WERI-Rb-1 (cell line): ENCODE data around the gene NPY4R2.
"Not testable (repeated sequence)": the region's sequence is repeated elsewhere in the genome, so short reads cannot be mapped to it uniquely, and the experiment has no call there.

Source experiments
- DNase-seq: peaks from one replicate; pipeline ENCODE4 v3.0.0-alpha.2; 2020
- H3K27ac ChIP-seq: fragments of 250-450 bp; sonication (Bioruptor Pico); 2 replicates; pipeline ENCODE4 v1.5.1; 2020; ENCODE audit warnings: mild to moderate bottlenecking, moderate library complexity
- H3K27me3 ChIP-seq: fragments of 250-450 bp; sonication (Bioruptor Pico); 2 replicates; pipeline ENCODE4 v1.5.1; 2021; ENCODE audit warnings: mild to moderate bottlenecking, low read depth, moderate library complexity; ENCODE audit not compliant: insufficient read depth, severe bottlenecking
- H3K36me3 ChIP-seq: fragments of 250-450 bp; sonication (Bioruptor Pico); 2 replicates; pipeline ENCODE4 v1.5.1; 2020; ENCODE audit warnings: mild to moderate bottlenecking, moderate library complexity
- H3K4me3 ChIP-seq: 2 replicates; pipeline ENCODE4 v1.5.1; 2011; ENCODE audit warnings: low read depth, mild to moderate bottlenecking, control low read depth, low read length
- H3K9me3 ChIP-seq: fragments of 250-450 bp; sonication (Bioruptor Pico); 2 replicates; pipeline ENCODE4 v1.5.1; 2021; ENCODE audit warnings: mild to moderate bottlenecking, moderate library complexity; ENCODE audit not compliant: severe bottlenecking

NPY4R2 gene

GRCh38 chr10:47918475-47918874 lies at the start of gene NPY4R2:
NPY4R2 (plus strand) TSS chr10:47918662; CDS start chr10:47921988, 3,326 bp downstream.
- not testable (repeated sequence) for H3K27ac ChIP-seq, H3K9me3 ChIP-seq, H3K4me3 ChIP-seq, H3K27me3 ChIP-seq, DNase-seq, H3K36me3 ChIP-seq

- H3K4me3 ChIP-seq, H3K9me3 ChIP-seq, H3K27ac ChIP-seq, DNase-seq, H3K36me3 ChIP-seq, H3K27me3 ChIP-seq: not testable (repeated sequence)
Measured at GRCh38 chr10:47870887-47871286, 47.6 kb upstream of the NPY4R2 start.

- H3K27me3 ChIP-seq, DNase-seq, H3K36me3 ChIP-seq, H3K9me3 ChIP-seq, H3K27ac ChIP-seq, H3K4me3 ChIP-seq: not testable (repeated sequence)
Measured at GRCh38 chr10:47871485-47872180, 46.8 kb upstream of the NPY4R2 start.

- not testable (repeated sequence) for H3K36me3 ChIP-seq, H3K27me3 ChIP-seq, DNase-seq, H3K27ac ChIP-seq, H3K4me3 ChIP-seq, H3K9me3 ChIP-seq
Measured at GRCh38 chr10:47872236-47872635, 46.2 kb upstream of the NPY4R2 start.

GRCh38 chr10:47884239-47884638 lies 34.2 kb upstream of the NPY4R2 start:
- DNase-seq, H3K36me3 ChIP-seq, H3K27ac ChIP-seq, H3K4me3 ChIP-seq, H3K27me3 ChIP-seq, H3K9me3 ChIP-seq: not testable (repeated sequence)

GRCh38 chr10:47884934-47885333 lies 33.5 kb upstream of the NPY4R2 start:
- H3K36me3 ChIP-seq, DNase-seq, H3K4me3 ChIP-seq, H3K27me3 ChIP-seq, H3K27ac ChIP-seq, H3K9me3 ChIP-seq: not testable (repeated sequence)

GRCh38 chr10:47886356-47886755 lies 32.1 kb upstream of the NPY4R2 start:
- H3K9me3 ChIP-seq, H3K36me3 ChIP-seq, DNase-seq, H3K27me3 ChIP-seq, H3K27ac ChIP-seq, H3K4me3 ChIP-seq: not testable (repeated sequence)

GRCh38 chr10:47886827-47887226 lies 31.6 kb upstream of the NPY4R2 start:
- H3K27ac ChIP-seq, H3K36me3 ChIP-seq, H3K27me3 ChIP-seq, DNase-seq, H3K4me3 ChIP-seq, H3K9me3 ChIP-seq: not testable (repeated sequence)

GRCh38 chr10:47890737-47891136 lies 27.7 kb upstream of the NPY4R2 start:
- not testable (repeated sequence) for DNase-seq, H3K36me3 ChIP-seq, H3K27me3 ChIP-seq, H3K27ac ChIP-seq, H3K9me3 ChIP-seq, H3K4me3 ChIP-seq

- not testable (repeated sequence) for H3K27ac ChIP-seq
Measured at GRCh38 chr10:47892494-47893261, 25.8 kb upstream of the NPY4R2 start.

GRCh38 chr10:47894571-47894970 lies 23.9 kb upstream of the NPY4R2 start:
- not testable (repeated sequence) for H3K4me3 ChIP-seq, H3K27ac ChIP-seq, H3K27me3 ChIP-seq, DNase-seq, H3K36me3 ChIP-seq, H3K9me3 ChIP-seq

More at GRCh38 chr10:47892494-47893261, 25.8 kb upstream of the NPY4R2 start:
- DNase-seq, H3K9me3 ChIP-seq, H3K36me3 ChIP-seq, H3K4me3 ChIP-seq, H3K27me3 ChIP-seq: not testable (repeated sequence)

- not testable (repeated sequence) for H3K27ac ChIP-seq, H3K4me3 ChIP-seq, DNase-seq, H3K36me3 ChIP-seq, H3K27me3 ChIP-seq, H3K9me3 ChIP-seq
Measured at GRCh38 chr10:47897813-47898212, 20.6 kb upstream of the NPY4R2 start.

GRCh38 chr10:47909333-47909732 lies 9.1 kb upstream of the NPY4R2 start:
- H3K27me3 ChIP-seq, H3K36me3 ChIP-seq, H3K9me3 ChIP-seq, H3K4me3 ChIP-seq, H3K27ac ChIP-seq, DNase-seq: not testable (repeated sequence)

GRCh38 chr10:47910486-47910885 lies 8.0 kb upstream of the NPY4R2 start:
- not testable (repeated sequence) for DNase-seq, H3K36me3 ChIP-seq, H3K4me3 ChIP-seq, H3K9me3 ChIP-seq, H3K27me3 ChIP-seq, H3K27ac ChIP-seq

- not testable (repeated sequence) for DNase-seq, H3K27me3 ChIP-seq, H3K27ac ChIP-seq
Measured at GRCh38 chr10:47914052-47914451, 4.4 kb upstream of the NPY4R2 start.

More at GRCh38 chr10:47914052-47914451, 4.4 kb upstream of the NPY4R2 start:
- H3K9me3 ChIP-seq, H3K4me3 ChIP-seq, H3K36me3 ChIP-seq: not testable (repeated sequence)
